Raji (cell line): ENCODE results near the gene GNAI2.

Source experiments
- POLR2A ChIP-seq: IDR thresholded peaks from 2 replicates; pipeline ENCODE4 v1.6.1; 2011; ENCODE audit warnings: low read depth, low read length, control low read depth; ENCODE audit not compliant: insufficient read depth

Gene GNAI2

DNA sequence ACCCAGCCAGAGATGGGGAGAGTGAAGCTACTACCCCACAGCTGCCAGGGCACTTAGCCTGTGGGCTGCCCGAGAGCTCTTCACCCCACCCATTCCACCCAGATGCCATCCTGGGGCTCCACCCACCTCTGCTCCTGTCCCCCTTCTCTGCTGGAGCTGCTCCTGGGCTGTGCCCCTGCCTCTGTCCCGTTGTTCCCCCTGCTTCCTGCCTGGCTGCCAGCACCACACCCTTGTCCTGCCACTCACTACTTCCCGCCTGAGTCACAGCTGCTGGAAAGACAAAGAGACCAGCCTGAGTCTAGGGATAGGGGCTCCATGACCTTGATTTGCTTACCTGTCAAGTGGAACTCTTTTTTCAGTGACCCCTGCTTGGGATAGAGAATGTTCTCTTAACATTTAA is 12.4 kb downstream of the GNAI2 start:
- TF ChIP-seq POLR2A = no peak

DNA sequence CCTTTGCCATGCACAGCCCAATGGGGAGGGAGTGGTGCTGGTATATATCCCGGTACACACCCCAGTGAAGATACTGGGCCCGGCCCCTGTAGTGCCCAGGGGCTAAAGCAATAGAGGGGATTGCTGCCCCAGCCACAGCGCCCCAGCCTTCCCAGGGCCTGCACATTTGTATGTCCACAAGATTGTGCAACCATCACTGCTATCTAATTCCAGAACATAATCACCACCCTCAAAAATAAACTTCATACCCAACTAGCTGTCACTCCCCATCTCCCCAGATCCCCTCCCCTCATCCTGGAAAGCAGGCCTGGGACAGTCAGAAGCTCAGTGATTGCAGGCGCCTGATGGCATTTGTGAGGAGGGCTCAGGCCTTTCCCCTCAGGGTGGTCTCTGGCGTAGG is 13.5 kb downstream of the GNAI2 start:
- no peak for TF ChIP-seq POLR2A

DNA sequence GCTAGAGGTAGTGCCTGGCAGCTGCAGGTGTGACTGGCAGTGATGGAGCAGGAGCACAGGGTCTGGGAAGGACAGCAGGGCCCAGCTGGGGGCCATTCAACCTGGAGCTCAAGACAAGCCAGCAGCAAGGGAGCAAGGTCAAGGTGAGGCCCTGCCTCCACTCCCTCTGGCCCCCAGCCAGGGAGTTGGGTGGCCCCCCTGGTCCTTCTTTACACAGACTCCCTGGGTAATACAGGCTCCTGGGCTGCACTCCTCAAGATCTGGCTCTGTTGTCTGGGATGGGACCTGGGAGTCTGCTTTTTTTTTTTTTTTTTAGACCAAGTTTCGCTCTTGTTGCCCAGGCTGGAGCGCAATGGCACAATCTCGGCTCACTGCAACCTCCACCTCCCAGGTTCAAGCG is 14.5 kb downstream of the GNAI2 start:
- TF ChIP-seq POLR2A = no peak

DNA sequence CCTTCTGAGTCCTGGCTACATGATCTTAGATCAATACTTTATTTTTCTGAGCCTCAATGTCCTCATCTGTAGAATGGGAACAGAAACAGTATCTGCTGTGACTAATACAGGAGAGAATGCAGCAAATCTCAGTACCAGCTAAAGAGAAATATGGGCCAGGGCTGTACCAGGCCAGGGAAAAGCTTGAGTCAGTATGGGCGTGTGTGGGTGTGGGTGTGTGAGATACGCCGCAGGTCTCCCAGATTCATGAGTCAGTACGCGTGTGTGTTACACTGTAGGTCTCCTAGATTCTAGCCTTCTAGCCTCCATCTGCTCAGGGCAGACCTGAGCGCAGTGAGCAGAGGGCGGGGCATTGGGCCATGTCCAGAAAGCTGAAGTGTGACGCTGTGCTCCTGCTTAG is 15.2 kb downstream of the GNAI2 start:
- TF ChIP-seq POLR2A = no peak

GRCh38 chr3:50254577-50255250 is 18.7 kb downstream of the GNAI2 start:
- no peak for TF ChIP-seq POLR2A

DNA sequence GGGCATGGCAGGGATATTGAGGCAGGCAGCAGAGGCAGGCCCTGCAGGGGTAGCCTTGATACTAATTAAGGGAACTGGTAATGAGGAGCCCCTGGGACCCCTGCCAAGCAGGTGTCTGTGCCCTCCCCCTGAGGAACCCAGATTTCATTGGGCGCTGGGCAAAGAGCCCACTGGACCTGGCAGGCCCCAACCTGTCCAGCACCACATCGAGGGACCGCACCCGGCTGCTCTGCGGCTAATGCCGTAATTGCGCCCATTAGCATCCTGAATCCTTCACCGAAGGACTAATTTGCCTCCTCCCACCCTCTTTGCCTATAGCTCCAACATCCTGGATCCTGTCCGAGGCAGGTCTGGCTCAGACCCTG is 19.2 kb downstream of the GNAI2 start:
- TF ChIP-seq POLR2A = no peak

DNA sequence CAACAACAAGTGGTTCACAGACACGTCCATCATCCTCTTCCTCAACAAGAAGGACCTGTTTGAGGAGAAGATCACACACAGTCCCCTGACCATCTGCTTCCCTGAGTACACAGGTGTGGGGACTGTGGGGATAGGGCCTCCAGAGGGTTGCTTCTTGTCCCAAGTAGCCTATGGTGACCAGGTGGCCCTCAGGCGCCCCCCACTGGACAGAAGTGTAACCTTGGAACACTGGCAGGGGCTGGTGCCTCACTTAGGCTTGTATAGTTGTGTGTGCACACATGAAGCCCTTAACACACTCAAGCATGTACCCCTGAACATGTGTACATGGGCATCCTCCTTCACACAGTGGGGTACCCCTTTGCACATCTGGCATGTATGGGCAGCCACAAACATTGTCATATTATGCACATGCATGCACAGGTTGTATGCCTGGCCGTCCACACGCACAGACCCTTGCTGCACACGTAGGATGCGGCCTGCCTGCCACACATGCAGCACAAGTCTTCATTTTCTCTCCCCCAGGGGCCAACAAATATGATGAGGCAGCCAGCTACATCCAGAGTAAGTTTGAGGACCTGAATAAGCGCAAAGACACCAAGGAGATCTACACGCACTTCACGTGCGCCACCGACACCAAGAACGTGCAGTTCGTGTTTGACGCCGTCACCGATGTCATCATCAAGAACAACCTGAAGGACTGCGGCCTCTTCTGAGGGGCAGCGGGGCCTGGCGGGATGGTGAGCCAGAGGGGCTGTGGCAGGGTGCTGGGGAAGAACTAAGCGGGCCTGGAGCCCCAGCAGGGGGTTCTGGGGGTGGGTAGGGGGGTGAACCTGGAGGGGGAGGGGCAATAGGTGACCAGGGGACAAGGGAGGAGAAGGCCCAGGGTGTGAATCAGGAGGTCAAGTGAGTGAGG is 21.2 kb downstream of the GNAI2 start:
- no peak for TF ChIP-seq POLR2A

DNA sequence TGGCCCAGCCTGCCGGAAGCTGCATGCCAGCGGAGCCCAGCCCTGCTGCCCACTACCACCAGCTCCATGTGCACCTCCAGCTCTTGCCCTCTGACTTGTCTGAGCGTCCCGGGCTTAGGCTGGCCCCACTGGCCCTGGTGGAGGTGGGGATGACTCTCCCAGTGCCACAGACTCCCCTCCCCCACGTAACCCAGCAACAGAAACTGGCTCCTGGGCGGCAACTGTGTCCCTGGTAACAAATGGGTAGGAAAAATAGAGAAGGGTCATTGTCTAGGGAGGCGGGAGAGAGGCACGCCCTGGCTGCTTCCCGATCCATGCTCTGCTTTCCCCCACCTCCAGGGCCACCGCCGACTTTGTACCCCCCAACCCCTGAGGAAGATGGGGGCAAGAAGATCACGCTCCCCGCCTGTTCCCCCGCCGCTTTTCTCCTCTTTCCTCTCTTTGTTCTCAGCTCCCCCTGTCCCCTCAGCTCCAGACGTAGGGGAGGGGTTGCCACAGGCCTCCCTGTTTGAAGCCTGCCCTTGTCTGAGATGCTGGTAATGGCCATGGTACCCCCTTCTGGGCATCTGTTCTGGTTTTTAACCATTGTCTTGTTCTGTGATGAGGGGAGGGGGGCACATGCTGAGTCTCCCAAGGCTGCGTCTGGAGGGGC is 22.2 kb downstream of the GNAI2 start:
- no peak for TF ChIP-seq POLR2A

DNA sequence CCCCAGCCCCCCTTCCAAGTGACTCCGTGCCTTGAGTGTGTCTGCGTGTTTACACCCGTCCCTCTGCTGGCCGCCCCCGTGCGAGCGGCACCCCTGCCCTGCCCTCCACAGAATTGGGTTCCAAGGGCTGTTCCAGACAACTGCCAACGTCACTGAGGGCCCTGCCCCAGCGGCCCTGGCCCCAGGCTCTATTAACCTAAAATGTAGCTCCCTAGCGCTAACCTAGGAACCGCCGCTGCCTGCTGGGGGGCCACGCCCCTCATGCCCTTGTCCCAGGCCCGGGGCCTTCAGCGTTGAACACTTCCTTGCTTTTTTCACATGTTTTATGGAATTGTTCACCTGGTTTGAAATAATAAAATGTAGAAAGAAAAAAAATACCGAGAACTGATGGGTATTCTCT is 23.0 kb downstream of the GNAI2 start:
- TF ChIP-seq POLR2A = no peak

DNA sequence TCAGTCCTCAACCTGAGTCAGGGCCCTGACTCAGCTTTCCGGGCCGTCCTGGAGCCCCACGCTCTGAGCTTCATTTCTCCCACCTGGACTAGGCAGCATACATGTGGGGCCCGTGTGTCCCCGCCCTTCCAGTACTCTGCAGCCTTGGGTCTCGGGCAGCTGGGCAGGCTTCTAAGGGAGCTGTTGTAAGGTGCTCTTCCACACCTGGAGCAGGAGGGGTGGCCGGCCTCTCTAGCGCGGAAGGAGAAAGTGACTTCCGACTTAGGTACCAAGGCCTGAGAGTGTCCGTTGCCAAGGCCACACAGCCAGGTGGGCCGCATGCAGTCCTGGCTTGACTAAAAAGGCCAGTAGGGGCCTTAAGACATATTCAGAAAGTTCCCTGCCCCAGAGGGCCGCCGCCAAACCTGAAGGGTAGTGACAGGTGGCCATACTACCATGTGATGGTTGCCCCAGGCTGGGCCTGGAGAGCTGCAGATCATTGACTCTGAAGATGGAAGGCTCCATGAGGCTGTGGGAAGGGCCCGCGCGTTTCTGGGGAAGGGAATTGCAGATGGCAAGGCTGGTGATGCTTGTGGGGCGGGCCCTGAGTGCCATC is 23.5 kb downstream of the GNAI2 start:
- TF ChIP-seq POLR2A = no peak

DNA sequence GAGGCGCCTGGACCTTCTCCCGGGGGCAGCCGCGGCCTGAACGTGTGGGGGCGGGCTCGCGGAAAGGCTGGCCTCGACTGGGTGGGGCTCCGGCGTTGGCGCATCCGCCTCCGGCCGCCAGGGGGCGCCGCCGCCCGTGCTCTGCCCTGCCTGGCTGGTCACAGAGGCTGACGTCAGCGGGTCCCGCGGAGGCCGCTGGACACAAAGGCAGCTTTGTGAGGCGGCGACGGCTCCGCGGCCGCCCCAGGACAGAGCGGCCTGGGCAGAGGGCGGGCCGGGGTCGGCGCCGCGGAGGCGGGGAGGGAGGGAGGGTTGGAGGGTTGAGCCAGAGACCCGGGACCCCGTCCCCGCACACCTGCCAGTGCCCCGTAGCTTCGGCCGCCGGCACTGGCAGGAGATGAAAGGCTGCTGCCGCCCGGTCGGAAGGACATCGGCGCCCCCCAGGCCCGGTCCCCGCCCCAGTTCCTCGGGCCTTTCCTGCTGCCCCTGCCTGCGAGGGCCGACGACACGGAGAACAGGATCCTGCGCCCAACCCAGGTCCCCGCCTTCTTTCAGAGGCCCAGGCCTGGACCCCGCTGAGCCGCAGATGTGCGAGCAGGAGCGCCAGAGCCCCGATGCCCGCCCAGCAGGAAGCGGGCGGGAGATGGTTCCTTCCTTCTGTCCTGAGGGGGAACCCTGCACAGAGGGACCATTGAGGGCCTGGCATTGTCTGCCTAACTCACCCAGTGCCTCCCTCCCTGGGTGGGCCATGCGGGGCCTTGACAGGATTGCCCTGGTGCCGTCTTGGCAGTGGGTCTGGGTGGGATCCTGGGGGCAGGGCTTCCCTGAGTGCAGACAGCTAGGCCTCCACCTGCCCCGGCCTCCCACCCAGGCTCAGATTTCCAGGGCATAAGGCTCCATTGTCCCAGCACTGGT is 24.3 kb downstream of the GNAI2 start:
- peak; percentile 29; the same call in 1 of the 2 replicates for TF ChIP-seq POLR2A

- no peak for TF ChIP-seq POLR2A
Measured at GRCh38 chr3:50260942-50261441, 25.0 kb downstream of the GNAI2 start.

DNA sequence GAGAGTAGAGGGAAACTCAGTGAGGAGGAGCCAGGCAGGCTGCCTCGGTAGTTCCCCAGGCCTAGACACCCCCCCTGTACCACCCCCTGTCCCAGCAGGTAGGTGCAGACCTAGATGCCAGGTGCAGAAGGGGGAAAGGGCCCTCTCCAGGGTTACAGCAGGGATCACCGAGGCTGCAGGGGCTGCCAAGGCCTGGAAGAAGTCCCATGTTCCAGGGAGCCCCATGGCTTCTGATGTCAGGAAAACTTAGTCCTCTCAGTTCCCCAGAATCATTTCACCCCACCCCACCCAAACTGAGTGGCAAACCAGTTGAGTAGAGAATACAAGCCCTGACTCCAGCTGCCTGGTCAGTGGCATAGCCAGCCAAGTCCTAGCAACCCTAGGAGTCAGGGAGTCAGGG is 25.5 kb downstream of the GNAI2 start:
- no peak for TF ChIP-seq POLR2A

DNA sequence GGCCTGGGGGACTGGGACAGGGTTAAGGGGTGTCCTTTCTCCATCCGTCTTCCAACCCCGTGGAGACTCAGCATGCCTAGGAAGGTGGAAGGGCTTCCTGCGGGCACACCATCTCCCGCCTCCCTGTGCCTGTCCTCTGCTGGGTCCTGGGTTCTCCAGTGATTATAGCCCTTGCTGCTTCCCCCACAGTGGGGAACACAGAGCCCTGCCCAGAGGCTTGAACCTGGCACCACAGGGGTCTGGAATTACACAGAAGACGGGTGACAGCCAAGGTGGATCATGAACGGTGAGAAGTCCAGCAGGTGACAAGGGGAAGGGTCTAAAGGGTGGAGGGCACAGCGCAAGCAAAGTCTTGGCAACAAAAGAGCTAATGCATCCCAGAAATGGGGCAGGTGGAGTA is 26.8 kb downstream of the GNAI2 start:
- TF ChIP-seq POLR2A = no peak
